ENCODE measurements around the gene NCOA1. TPM values are rescaled to one million over a fixed set of nuclear protein-coding genes. Genes with fewer than 3 reads are reported as not detected.
A peak's percentile ranks its signal among the peaks of the same experiment; 100 is the strongest.

The NCOA1 gene
- polyA plus RNA-seq, 1 of the 3 experiments (the other 2 are of a cell fraction) = 10.7 TPM

- H3K9ac ChIP-seq = no peak overlapping the region
- peaks cover 4 to 15% of the 10 kb centered on the region in 2 experiments; a peak in 2 of 4 replicates for H3K4me1 ChIP-seq (ENCODE audit: control insufficient read depth in 1 of 2, insufficient read depth in 2 of 2, low read depth in 1 of 2, low read length in 1 of 2)
- H3K27me3 ChIP-seq (ENCODE audit: insufficient read depth) = no peaks in the 10 kb centered on the region
- H3K27ac ChIP-seq (ENCODE audit: low read depth in 2 of 2, low read length in 1 of 2) = no peak overlapping the region; a peak in 1 of 4 replicates
- H3K36me3 ChIP-seq (replicated peaks in 1 of 2; ENCODE audit: control insufficient read depth in 1 of 2, insufficient read depth in 2 of 2, low read length in 1 of 2) = peaks cover 43 to 73% of the 10 kb centered on the region in 2 experiments
- H3K4me2 ChIP-seq = no peak overlapping the region
- ChIA-PET POLR2A (interaction anchor here (0.6 kb wide), 1 partner anchor 26 kb away, joined by 3 read pairs; no protein-coding TSS in a partner anchor), CTCF (interaction anchor here (1.3 to 12.4 kb wide), 5 partner anchors 7 to 409 kb away, joined by 4 to 132 read pairs (median 11); partner anchors contain the start of genes CENPO and PTRHD1)
- WGBS (ENCODE audit: low lambda C conversion rate) = 98% methylated on average over 16 of the region's 21 CpGs
- no peaks in the 10 kb centered on the region for H4K20me1 ChIP-seq (ENCODE audit: insufficient read depth)
- H3K9me3 ChIP-seq = no peaks in the 10 kb centered on the region
- peaks cover 9% of the 10 kb centered on the region for H3F3A ChIP-seq (replicated peaks; ENCODE audit: insufficient read depth)
- H3K79me2 ChIP-seq (ENCODE audit: insufficient read depth) = peaks cover 21% of the 10 kb centered on the region; the same call in 1 of the 2 replicates
- no peak overlapping the region for H3K4me3 ChIP-seq (ENCODE audit: low read depth in 2 of 2, low read length in 1 of 2)
- DNase-seq = peak; percentile 24
- H2AFZ ChIP-seq (ENCODE audit: low read depth) = no peak overlapping the region
- TF ChIP-seq YY1 (IDR thresholded peaks at IDR 0.05; ENCODE audit: low read depth) (no peak), ELF1 (IDR thresholded peaks at IDR 0.05) (no peak), IRF3 (IDR thresholded peaks at IDR 0.05; ENCODE audit: low read depth, low read length) (no peak), SMC3 (IDR thresholded peaks at IDR 0.05; ENCODE audit: low read depth, low read length) (no peak), FOXJ3 (CRISPR knock-in tag; IDR thresholded peaks at IDR 0.05) (no peak), RFX5 (IDR thresholded peaks at IDR 0.05; ENCODE audit: low read length) (no peak), TCF12 (IDR thresholded peaks at IDR 0.05) (no peak), FOSL2 (IDR thresholded peaks at IDR 0.05; ENCODE audit: borderline replicate concordance, low read depth) (no peak), TAF1 (IDR thresholded peaks at IDR 0.05; ENCODE audit: borderline replicate concordance, low read depth, low read length) (no peak), USF2 (IDR thresholded peaks at IDR 0.05; ENCODE audit: borderline replicate concordance, low read depth, low read length) (no peak), MEF2A (IDR thresholded peaks at IDR 0.05; ENCODE audit: borderline replicate concordance, low read depth) (no peak), FOXM1 (IDR thresholded peaks at IDR 0.05; ENCODE audit: low read depth) (no peak)
- no peaks in the 10 kb centered on the region for H3K9me2 ChIP-seq
Observed at GRCh38 chr2:24819442-24820174, 328.6 kb downstream of the NCOA1 start.

- no peak for TF ChIP-seq EZH2phosphoT487 (IDR thresholded peaks at IDR 0.05; ENCODE audit: borderline replicate concordance, low read depth)
- no peak for TF ChIP-seq TCF12 (IDR thresholded peaks at IDR 0.05)
- TF ChIP-seq USF1 (IDR thresholded peaks at IDR 0.05; ENCODE audit: borderline replicate concordance, low read depth) = no peak
- TF ChIP-seq GATA2 (CRISPR knock-in tag; IDR thresholded peaks at IDR 0.05) = no peak
- TF ChIP-seq USF2 (IDR thresholded peaks at IDR 0.05; ENCODE audit: borderline replicate concordance, low read depth, low read length) = no peak
- TF ChIP-seq JUND (IDR thresholded peaks at IDR 0.05) = no peak
- TF ChIP-seq TEAD4 (IDR thresholded peaks at IDR 0.05; ENCODE audit: borderline replicate concordance, insufficient read depth) = no peak
- no peak for TF ChIP-seq SMC3 (IDR thresholded peaks at IDR 0.05; ENCODE audit: low read depth, low read length)
- peak; percentile 17 for DNase-seq
Observed at GRCh38 chr2:24820175-24820513, 329.1 kb downstream of the NCOA1 start.

More at GRCh38 chr2:24820175-24820513, 329.1 kb downstream of the NCOA1 start:
- H3K27me3 ChIP-seq (ENCODE audit: insufficient read depth) = no peaks in the 10 kb centered on the region
- ChIA-PET POLR2A (interaction anchor here (0.6 kb wide), 1 partner anchor 26 kb away, joined by 3 read pairs; no protein-coding TSS in a partner anchor), CTCF (interaction anchor here (1.1 to 12.4 kb wide), 5 partner anchors 7 to 411 kb away, joined by 4 to 132 read pairs (median 11); partner anchors contain the start of genes CENPO and PTRHD1)
- H3K36me3 ChIP-seq (replicated peaks in 1 of 2; ENCODE audit: control insufficient read depth in 1 of 2, insufficient read depth in 2 of 2, low read length in 1 of 2) = peaks cover 40 to 73% of the 10 kb centered on the region in 2 experiments
- no peak overlapping the region for H3K9ac ChIP-seq
- H3K9me3 ChIP-seq = no peaks in the 10 kb centered on the region
- H3K4me1 ChIP-seq (ENCODE audit: control insufficient read depth in 1 of 2, insufficient read depth in 2 of 2, low read depth in 1 of 2, low read length in 1 of 2) = peaks cover 4 to 15% of the 10 kb centered on the region in 2 experiments; a peak in 2 of 4 replicates
- 100% methylated on average over 2 of the region's 7 CpGs for WGBS (ENCODE audit: low lambda C conversion rate)
- no peaks in the 10 kb centered on the region for H3K9me2 ChIP-seq
- no peak overlapping the region; a peak in 1 of 4 replicates for H3K27ac ChIP-seq (ENCODE audit: low read depth in 2 of 2, low read length in 1 of 2)
- no peaks in the 10 kb centered on the region for H4K20me1 ChIP-seq (ENCODE audit: insufficient read depth)
- peaks cover 15% of the 10 kb centered on the region; the same call in 1 of the 2 replicates for H3K79me2 ChIP-seq (ENCODE audit: insufficient read depth)
- no peak overlapping the region for H2AFZ ChIP-seq (ENCODE audit: low read depth)
- H3K4me3 ChIP-seq (ENCODE audit: low read depth in 2 of 2, low read length in 1 of 2) = no peak overlapping the region
- peaks cover 9% of the 10 kb centered on the region for H3F3A ChIP-seq (replicated peaks; ENCODE audit: insufficient read depth)
- no peak overlapping the region for H3K4me2 ChIP-seq
